ENCODE results near the gene MCL1. TPM values are rescaled to one million over a fixed set of nuclear protein-coding genes. Genes with fewer than 3 reads are reported as not detected.

Gene MCL1
- total RNA-seq, 1 experiment from 2014 or later, result 163 TPM

DNA sequence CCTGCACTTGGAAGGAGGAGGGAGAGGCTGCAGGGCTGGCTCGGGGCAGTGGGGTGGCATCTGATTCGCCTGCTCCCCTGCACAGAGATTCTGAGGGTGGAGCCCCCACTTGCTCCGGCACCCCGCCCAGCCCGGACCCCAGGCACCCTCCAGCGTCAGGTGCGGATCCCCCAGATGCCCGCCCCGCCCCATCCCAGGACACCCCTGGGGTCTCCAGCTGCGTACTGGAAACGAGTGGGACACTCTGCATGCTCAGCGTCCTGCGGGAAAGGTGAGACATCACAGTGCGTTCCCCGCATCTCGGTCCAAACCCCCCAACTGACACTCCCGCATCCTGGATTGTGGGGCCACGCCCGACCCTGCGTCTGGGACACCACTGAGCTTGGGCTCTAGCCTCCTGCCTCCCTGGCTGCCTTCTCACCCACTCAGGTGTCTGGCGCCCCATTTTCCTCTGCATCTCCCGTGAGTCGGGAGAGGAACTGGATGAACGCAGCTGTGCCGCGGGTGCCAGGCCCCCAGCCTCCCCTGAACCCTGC lies 22.3 kb downstream of the MCL1 start:
- ChIA-PET POLR2A (ENCODE audit: low non-redundant PET) (no interaction called here), CTCF (no interaction called here)
- Histone ChIP-seq H3K27me3 (replicated peaks; ENCODE audit: insufficient read depth, low read depth, low read length, poor library complexity) (no peaks in the 10 kb centered on the region), H3K4me1 (ENCODE audit: insufficient read depth, low read length, poor library complexity, severe bottlenecking) (peaks cover 14% of the 10 kb centered on the region), H3K4me3 (ENCODE audit: low read depth, low read length, poor library complexity, severe bottlenecking) (no peak overlapping the region), H3K36me3 (ENCODE audit: insufficient read depth, low read length, poor library complexity, severe bottlenecking) (no peaks in the 10 kb centered on the region), H3K27ac (ENCODE audit: low read depth, low read length, poor library complexity, severe bottlenecking) (no peak overlapping the region), H3K9me3 (ENCODE audit: low read depth, low read length, poor library complexity, severe bottlenecking) (no peaks in the 10 kb centered on the region)
- no TSS peak for BruUV-seq (replicated peaks)
- intact Hi-C loops (cut with micrococcal nuclease; ENCODE audit: unreplicated experiment), result no loop called here
- DNase-seq (ENCODE audit: low spot score), result no peak
- TF ChIP-seq EZH2 (IDR thresholded peaks at IDR 0.05; ENCODE audit: borderline replicate concordance, low read depth, low read length, poor library complexity, severe bottlenecking) (no peak), CTCF (conservative IDR thresholded peaks at IDR 0.05; ENCODE audit: low read depth, low read length) (no peak)

DNA sequence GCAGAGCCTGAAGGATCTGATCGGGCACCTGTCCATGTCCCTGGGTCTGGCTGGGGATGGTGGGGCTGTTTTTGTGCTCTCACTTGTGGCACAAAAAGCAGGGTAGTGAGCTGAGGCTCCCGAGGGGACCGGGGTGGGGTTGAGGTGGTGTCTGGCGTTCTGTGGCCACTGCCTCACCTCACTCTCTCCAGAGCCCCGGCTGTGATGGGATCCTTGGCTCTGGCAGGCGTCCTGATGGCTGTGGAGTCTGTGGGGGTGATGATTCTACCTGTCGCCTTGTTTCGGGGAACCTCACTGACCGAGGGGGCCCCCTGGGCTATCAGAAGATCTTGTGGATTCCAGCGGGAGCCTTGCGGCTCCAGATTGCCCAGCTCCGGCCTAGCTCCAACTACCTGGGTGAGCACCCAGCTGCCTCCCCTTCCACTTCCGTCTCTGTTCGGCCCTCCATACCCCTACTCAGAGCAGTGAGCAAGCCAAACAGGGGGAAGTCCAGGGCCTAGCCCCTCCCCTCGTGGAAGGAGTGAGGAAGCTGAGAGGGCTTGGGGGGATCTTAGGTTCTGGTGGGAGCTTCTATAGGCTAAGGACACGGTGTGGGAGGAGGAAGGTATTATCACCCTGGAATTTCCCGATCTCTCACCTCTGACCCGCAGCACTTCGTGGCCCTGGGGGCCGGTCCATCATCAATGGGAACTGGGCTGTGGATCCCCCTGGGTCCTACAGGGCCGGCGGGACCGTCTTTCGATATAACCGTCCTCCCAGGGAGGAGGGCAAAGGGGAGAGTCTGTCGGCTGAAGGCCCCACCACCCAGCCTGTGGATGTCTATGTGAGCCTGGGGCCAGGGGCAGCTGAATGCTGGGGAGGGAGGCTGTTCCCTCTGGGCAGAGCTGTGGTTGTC lies 23.2 kb downstream of the MCL1 start:
- H3K4me3 ChIP-seq (ENCODE audit: low read depth, low read length, poor library complexity, severe bottlenecking), result no peak overlapping the region
- peaks cover 10% of the 10 kb centered on the region for H3K4me1 ChIP-seq (ENCODE audit: insufficient read depth, low read length, poor library complexity, severe bottlenecking)
- H3K27ac ChIP-seq (ENCODE audit: low read depth, low read length, poor library complexity, severe bottlenecking), result no peak overlapping the region
- H3K36me3 ChIP-seq (ENCODE audit: insufficient read depth, low read length, poor library complexity, severe bottlenecking), result no peaks in the 10 kb centered on the region
- no TSS peak for BruUV-seq (replicated peaks)
- POLR2A ChIA-PET (ENCODE audit: low non-redundant PET), result no interaction called here
- TF ChIP-seq CTCF (conservative IDR thresholded peaks at IDR 0.05; ENCODE audit: low read depth, low read length) (no peak), EZH2 (IDR thresholded peaks at IDR 0.05; ENCODE audit: borderline replicate concordance, low read depth, low read length, poor library complexity, severe bottlenecking) (no peak)
- no peaks in the 10 kb centered on the region for H3K27me3 ChIP-seq (replicated peaks; ENCODE audit: insufficient read depth, low read depth, low read length, poor library complexity)
- DNase-seq (ENCODE audit: low spot score), result no peak
- no peaks in the 10 kb centered on the region for H3K9me3 ChIP-seq (ENCODE audit: low read depth, low read length, poor library complexity, severe bottlenecking)
- CTCF ChIA-PET, result no interaction called here
- intact Hi-C loops (cut with micrococcal nuclease; ENCODE audit: unreplicated experiment), result no loop called here

GRCh38 chr1:150555198-150555970 lies 24.0 kb downstream of the MCL1 start:
- Histone ChIP-seq H3K4me3 (ENCODE audit: low read depth, low read length, poor library complexity, severe bottlenecking) (no peak overlapping the region), H3K9me3 (ENCODE audit: low read depth, low read length, poor library complexity, severe bottlenecking) (no peaks in the 10 kb centered on the region), H3K27ac (ENCODE audit: low read depth, low read length, poor library complexity, severe bottlenecking) (no peak overlapping the region), H3K27me3 (replicated peaks; ENCODE audit: insufficient read depth, low read depth, low read length, poor library complexity) (no peaks in the 10 kb centered on the region), H3K4me1 (ENCODE audit: insufficient read depth, low read length, poor library complexity, severe bottlenecking) (peaks cover 10% of the 10 kb centered on the region), H3K36me3 (ENCODE audit: insufficient read depth, low read length, poor library complexity, severe bottlenecking) (no peaks in the 10 kb centered on the region)
- DNase-seq (ENCODE audit: low spot score), result no peak
- BruUV-seq (replicated peaks), result no TSS peak
- ChIA-PET POLR2A (ENCODE audit: low non-redundant PET) (no interaction called here), CTCF (no interaction called here)
- TF ChIP-seq EZH2 (IDR thresholded peaks at IDR 0.05; ENCODE audit: borderline replicate concordance, low read depth, low read length, poor library complexity, severe bottlenecking) (no peak), CTCF (conservative IDR thresholded peaks at IDR 0.05; ENCODE audit: low read depth, low read length) (no peak)
- intact Hi-C loops (cut with micrococcal nuclease; ENCODE audit: unreplicated experiment), result no loop called here

All from A673 (cell line).